HL-60/S4 treated with phorbol 12-myristate 13-acetate at 8.2 ng/mL for 4 days and 3 days (cell line): ENCODE data around the gene FBXW9.
"Not testable (repeated sequence)": the region's sequence is repeated elsewhere in the genome, so short reads cannot be mapped to it uniquely, and the experiment has no call there.

Experiments
- in situ Hi-C: fragments of 300-500 bp; cut with MboI; formaldehyde crosslinking; loops from 2 replicates; pipeline ENCODE4 v1.15.0; 2022; ENCODE audit warnings: low sequenced_read_pairs

The FBXW9 gene

DNA sequence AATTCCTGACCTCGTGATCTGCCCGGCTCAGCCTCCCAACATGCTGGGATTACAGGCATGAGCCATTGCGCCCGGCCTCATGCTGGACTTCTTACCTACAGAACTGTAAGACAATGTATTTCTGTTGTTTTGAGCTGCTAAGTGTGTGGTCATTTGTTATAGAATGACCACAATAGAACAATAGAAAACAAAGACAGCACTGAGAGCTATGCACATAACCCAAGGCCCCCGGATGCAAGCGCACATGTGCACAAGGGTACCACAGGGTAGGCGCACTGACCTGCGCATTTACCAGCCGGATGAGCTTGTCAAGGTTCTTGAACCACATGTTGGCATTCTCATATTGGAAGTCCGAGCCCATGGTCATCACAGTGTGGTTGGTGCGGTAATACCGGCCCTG lies 35.5 kb downstream of the FBXW9 start:
- in situ Hi-C loops = loop anchor here (25.0 kb wide), 1 partner anchor 1074 kb away; the partner anchor contains the start of genes ACP5 and ZNF627

DNA sequence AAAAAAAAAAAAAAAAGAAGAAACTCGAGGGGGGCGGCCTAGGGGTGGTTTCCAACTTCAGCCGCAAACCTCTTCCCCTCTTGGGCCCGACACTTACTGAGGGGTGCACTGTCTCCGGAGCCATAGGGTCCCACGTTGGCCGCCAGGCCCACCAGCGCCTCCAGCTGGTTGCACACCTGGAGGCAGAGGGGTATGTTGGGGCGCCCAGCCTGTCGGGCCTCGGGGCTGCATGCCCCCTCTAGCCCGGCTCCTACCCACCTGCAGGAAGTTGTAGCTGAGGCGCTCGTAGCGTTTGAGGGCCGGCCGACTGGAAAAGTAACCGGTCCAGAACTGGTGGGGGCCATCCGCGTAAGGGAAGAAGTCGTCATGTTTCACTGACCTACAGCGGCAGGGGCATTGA lies 38.5 kb downstream of the FBXW9 start:
- in situ Hi-C loops = loop anchor here (25.0 kb wide), 1 partner anchor 1071 kb away; the partner anchor contains the start of genes ACP5 and ZNF627

DNA sequence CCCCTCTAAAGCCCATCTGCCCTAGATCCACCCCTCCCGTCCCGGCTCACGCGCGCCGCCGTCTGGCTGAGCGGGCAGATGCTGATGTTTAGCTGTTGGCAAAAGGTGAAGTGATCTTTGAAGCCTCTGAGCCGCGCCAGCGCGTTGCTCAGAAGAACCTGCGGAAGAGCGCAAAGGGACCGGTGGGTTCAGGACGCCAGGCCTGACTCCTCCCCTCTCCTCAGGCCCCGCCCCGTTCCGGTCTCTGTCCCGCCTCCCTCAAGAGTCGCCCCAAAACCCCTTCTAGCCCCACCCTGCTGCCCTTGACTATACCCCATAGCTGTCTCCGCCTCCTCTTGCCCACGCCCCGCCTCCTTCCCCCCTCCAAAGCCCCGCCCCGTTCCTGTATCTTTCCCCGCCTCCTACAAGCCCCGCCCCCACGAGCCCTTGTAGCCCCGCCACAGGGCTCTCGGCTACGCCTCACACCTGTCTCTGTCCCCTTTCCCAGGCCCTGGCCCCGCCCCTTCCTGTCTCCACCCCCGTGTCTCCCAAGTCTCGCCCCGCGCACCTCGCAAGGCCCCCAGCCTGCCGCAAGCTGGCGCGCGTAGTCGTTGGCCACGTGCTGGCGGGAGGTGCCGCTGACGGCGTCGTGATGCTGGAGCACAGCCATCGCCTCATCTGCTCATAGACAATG lies 39.4 kb downstream of the FBXW9 start:
- in situ Hi-C loops = loop anchor here (25.0 kb wide), 1 partner anchor 1070 kb away; the partner anchor contains the start of genes ACP5 and ZNF627

GRCh38 chr19:12655546-12655945 lies 40.9 kb downstream of the FBXW9 start:
- in situ Hi-C loops = loop anchor here (25.0 kb wide), 1 partner anchor 1068 kb away; the partner anchor contains the start of genes ACP5 and ZNF627

GRCh38 chr19:12652219-12652618 lies 44.2 kb downstream of the FBXW9 start:
- in situ Hi-C loops = loop anchor here (25.0 kb wide), 1 partner anchor 1065 kb away; the partner anchor contains the start of genes ACP5 and ZNF627

DNA sequence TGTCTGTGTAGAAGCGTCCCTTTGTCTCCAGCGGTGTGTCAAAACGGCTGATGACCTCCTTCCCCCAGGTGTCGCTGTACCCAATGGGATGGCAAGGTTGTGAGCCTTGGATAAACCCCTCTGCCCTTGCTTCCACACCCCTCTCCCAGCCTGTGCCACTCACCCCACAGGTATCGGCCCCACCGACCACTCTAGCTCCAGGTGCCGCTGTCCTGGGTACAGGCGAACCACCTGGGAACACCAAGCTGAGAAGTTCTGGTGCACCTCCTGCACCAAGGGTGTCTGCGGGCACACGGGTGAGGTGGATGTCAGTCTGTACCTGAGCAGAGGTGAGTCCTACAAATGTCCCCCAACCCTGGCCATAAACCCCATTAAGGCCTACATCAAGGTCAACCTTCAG lies 46.5 kb downstream of the FBXW9 start:
- in situ Hi-C loops = loop anchor here (25.0 kb wide), 1 partner anchor 1063 kb away; the partner anchor contains the start of genes ACP5 and ZNF627

- in situ Hi-C loops = no loop called here
Measured at GRCh38 chr19:12648088-12648487, 48.3 kb downstream of the FBXW9 start.

- in situ Hi-C loops = no loop called here
Measured at GRCh38 chr19:12647490-12648071, 48.9 kb downstream of the FBXW9 start.

GRCh38 chr19:12647047-12647446 lies 49.4 kb downstream of the FBXW9 start:
- in situ Hi-C loops = no loop called here

DNA sequence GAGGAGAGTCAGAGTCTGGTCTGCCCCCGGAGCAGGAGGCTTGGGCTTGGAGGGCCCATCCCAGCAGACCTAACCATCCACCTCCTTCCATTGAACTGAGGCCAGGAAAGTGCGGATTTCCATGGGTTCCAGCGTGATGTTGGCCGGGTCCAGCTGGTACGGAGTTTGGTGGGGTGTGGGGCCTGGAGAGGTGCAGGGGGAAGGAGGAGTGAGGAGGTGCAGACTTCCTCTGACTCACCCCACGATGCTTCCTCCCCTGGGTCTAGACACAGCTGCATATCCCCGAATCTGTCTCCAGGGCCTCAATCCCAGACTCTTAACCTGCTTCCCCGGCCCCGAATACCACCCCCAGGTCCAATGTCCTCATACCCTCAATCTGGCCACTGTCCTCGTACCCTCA lies 49.9 kb downstream of the FBXW9 start:
- in situ Hi-C loops = no loop called here

GRCh38 chr19:12643716-12644115 lies 52.7 kb downstream of the FBXW9 start:
- in situ Hi-C loops = not testable (repeated sequence)

DNA sequence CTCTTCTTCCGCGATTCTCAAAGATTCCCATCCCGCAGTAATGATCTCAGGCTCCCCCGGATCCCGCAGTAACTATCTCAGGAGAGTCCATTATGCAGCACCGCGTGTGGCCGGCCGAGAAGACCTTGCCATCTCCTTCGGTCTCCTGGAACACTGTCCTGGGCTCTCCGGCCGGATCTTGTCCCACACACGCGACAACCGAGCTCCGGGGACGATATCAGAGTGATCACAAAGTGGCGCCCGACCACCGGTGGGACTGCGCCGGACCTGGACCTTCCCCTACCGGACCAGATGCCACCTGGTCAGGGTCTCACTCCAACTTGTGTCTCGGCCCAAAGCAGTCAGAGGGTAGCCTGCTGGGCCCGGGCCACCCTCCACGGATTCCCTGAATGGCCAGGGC lies 53.9 kb downstream of the FBXW9 start:
- in situ Hi-C loops = no loop called here

- in situ Hi-C loops = no loop called here
Measured at GRCh38 chr19:12641456-12641855, 55.0 kb downstream of the FBXW9 start.

GRCh38 chr19:12639901-12640613 lies 56.4 kb downstream of the FBXW9 start:
- in situ Hi-C loops = no loop called here
